Endothelial cell (in vitro differentiated cells): ENCODE results near the gene GAS7. TPM values are rescaled to one million over a fixed set of nuclear protein-coding genes. Genes with fewer than 3 reads are reported as not detected.

ENCODE experiments used
- DNase-seq: peaks from one replicate; pipeline ENCODE4 v3.0.0; 2021; ENCODE audit warnings: low spot score
- H3K27ac Mint-ChIP-seq: one replicate; pipeline ENCODE4 v1.8.0; 2021; ENCODE audit warnings: mixed read lengths, inconsistent platforms; ENCODE audit not compliant: unreplicated experiment
- H3K27me3 Mint-ChIP-seq: one replicate; pipeline ENCODE4 v1.8.0; 2021; ENCODE audit warnings: mild to moderate bottlenecking, moderate library complexity, mixed read lengths, inconsistent platforms; ENCODE audit not compliant: unreplicated experiment
- H3K36me3 Mint-ChIP-seq: one replicate; pipeline ENCODE4 v1.8.0; 2021; ENCODE audit warnings: mild to moderate bottlenecking, low read depth, mixed read lengths, inconsistent platforms; ENCODE audit not compliant: unreplicated experiment
- H3K4me1 Mint-ChIP-seq: one replicate; pipeline ENCODE4 v1.8.0; 2021; ENCODE audit warnings: mild to moderate bottlenecking, mixed read lengths, inconsistent platforms; ENCODE audit not compliant: unreplicated experiment
- H3K4me3 Mint-ChIP-seq: one replicate; pipeline ENCODE4 v1.8.0; 2021; ENCODE audit warnings: mild to moderate bottlenecking, mixed read lengths, inconsistent platforms; ENCODE audit not compliant: unreplicated experiment
- H3K9me3 Mint-ChIP-seq: one replicate; pipeline ENCODE4 v1.8.0; 2021; ENCODE audit warnings: mixed read lengths, inconsistent platforms; ENCODE audit not compliant: unreplicated experiment
- CTCF ChIP-seq: fragments of 200-600 bp; sonication (generic); IDR thresholded peaks from one replicate; pipeline ENCODE4 v1.5.0; 2021; ENCODE audit warnings: antibody characterized with exemption; ENCODE audit not compliant: unreplicated experiment
- total RNA-seq: library from RNA; stranded (reverse); fragmentation: NEBNext Ultra II Directional; extraction: Animal tissue kit (Norgen Biotek cat#: 25700); gene quantifications from one replicate; pipeline ENCODE4 v1.2.1, GENCODE V29; 2021; ENCODE audit not compliant: unreplicated experiment

Gene GAS7
- total RNA-seq, 1 donor from 2014 or later: 7.0 TPM

GRCh38 chr17:10067446-10068143, 130.8 kb downstream of the GAS7 start:
- Mint-ChIP-seq H3K27me3 (peaks cover 2% of the 10 kb centered on the region), H3K4me3 (no peak overlapping the region), H3K4me1 (no peaks in the 10 kb centered on the region), H3K27ac (no peak overlapping the region), H3K36me3 (no peaks in the 10 kb centered on the region), H3K9me3 (no peaks in the 10 kb centered on the region)
- no peak for DNase-seq
- no peak for TF ChIP-seq CTCF

GRCh38 chr17:10064536-10064935, 133.9 kb downstream of the GAS7 start:
- Mint-ChIP-seq H3K36me3 (no peaks in the 10 kb centered on the region), H3K27me3 (peaks cover 2% of the 10 kb centered on the region), H3K4me1 (peaks cover under 1% of the 10 kb centered on the region), H3K27ac (no peak overlapping the region), H3K4me3 (no peak overlapping the region), H3K9me3 (no peaks in the 10 kb centered on the region)
- DNase-seq: no peak
- TF ChIP-seq CTCF: no peak

GRCh38 chr17:10063730-10064241, 134.6 kb downstream of the GAS7 start:
- Mint-ChIP-seq H3K4me3 (no peak overlapping the region), H3K27ac (no peak overlapping the region)
- TF ChIP-seq CTCF: no peak

GRCh38 chr17:10062691-10063385, 135.6 kb downstream of the GAS7 start:
- TF ChIP-seq CTCF: no peak
- Mint-ChIP-seq H3K27me3 (peaks cover 6% of the 10 kb centered on the region), H3K4me3 (no peak overlapping the region), H3K27ac (no peak overlapping the region), H3K4me1 (peaks cover 6% of the 10 kb centered on the region), H3K9me3 (no peaks in the 10 kb centered on the region), H3K36me3 (no peaks in the 10 kb centered on the region)
- DNase-seq: no peak

More at GRCh38 chr17:10063730-10064241, 134.6 kb downstream of the GAS7 start:
- Mint-ChIP-seq H3K27me3 (peaks cover 2% of the 10 kb centered on the region), H3K36me3 (no peaks in the 10 kb centered on the region), H3K4me1 (peaks cover 6% of the 10 kb centered on the region), H3K9me3 (no peaks in the 10 kb centered on the region)
- no peak for DNase-seq
